ENCODE data around the gene PRRC2A.

Gene PRRC2A

GRCh38 chr6:31643818-31644454 is 23.4 kb downstream of the PRRC2A start:
- Histone ChIP-seq H3K36me3 (replicated peaks in 1 of 2; ENCODE audit: control insufficient read depth in 2 of 2, insufficient read depth in 2 of 2, low read length in 2 of 2) (peaks cover 79 to 95% of the 10 kb centered on the region in 2 donors), H3K9me3 (replicated peaks in 1 of 2; ENCODE audit: control insufficient read depth in 2 of 2, insufficient read depth in 1 of 2, low read depth in 1 of 2, low read length in 2 of 2) (no peaks in the 10 kb centered on the region), H2AK5ac (ENCODE audit: low read depth, low read length) (no peak overlapping the region), H3K4me1 (ENCODE audit: control insufficient read depth in 2 of 2, insufficient read depth in 1 of 2, low read depth in 1 of 2, low read length in 2 of 2) (no peaks in the 10 kb centered on the region), H3K4ac (ENCODE audit: low read length) (no peak overlapping the region), H2BK15ac (ENCODE audit: low read length) (no peak overlapping the region), H2BK12ac (ENCODE audit: low read length) (no peak overlapping the region), H3K79me1 (ENCODE audit: low read depth, low read length) (peaks cover 1% of the 10 kb centered on the region), H3K9ac (ENCODE audit: low read depth, low read length, poor library complexity) (no peak overlapping the region), H3K23ac (ENCODE audit: low read depth, low read length, poor library complexity) (peak overlapping the region; percentile 77), H3K14ac (ENCODE audit: low read length) (no peak overlapping the region), H3K27ac (replicated peaks; ENCODE audit: low read length) (no peak overlapping the region), H3K4me2 (ENCODE audit: insufficient read depth, low read length, poor library complexity, severe bottlenecking) (no peak overlapping the region), H3K18ac (ENCODE audit: low read length) (no peak overlapping the region), H2AFZ (ENCODE audit: low read length) (no peak overlapping the region), H3K27me3 (ENCODE audit: control insufficient read depth in 3 of 3, insufficient read depth in 3 of 3, low read depth in 1 of 3, low read length in 3 of 3) (no peaks in the 10 kb centered on the region), H2BK120ac (ENCODE audit: low read depth, low read length) (no peak overlapping the region), H2BK5ac (ENCODE audit: low read length) (no peak overlapping the region), H3K4me3 (ENCODE audit: low read length in 2 of 2) (no peak overlapping the region), H4K8ac (ENCODE audit: low read depth, low read length) (no peak overlapping the region), H4K91ac (ENCODE audit: low read depth, low read length, poor library complexity) (no peak overlapping the region)
- WGBS, 2 donors (ENCODE audit: extremely low coverage in 2 of 2, insufficient read length in 2 of 2, insufficient replicate concordance in 1 of 2) = no CpG with 5 or more reads among the region's 17 CpGs
- no peak for DNase-seq (ENCODE audit: low spot score)

GRCh38 chr6:31645325-31645724 is 24.8 kb downstream of the PRRC2A start:
- no peaks in the 10 kb centered on the region for H3K27me3 ChIP-seq (ENCODE audit: control insufficient read depth in 3 of 3, insufficient read depth in 3 of 3, low read depth in 1 of 3, low read length in 3 of 3)
- no peak overlapping the region for H4K91ac ChIP-seq (ENCODE audit: low read depth, low read length, poor library complexity)
- H3K4ac ChIP-seq (ENCODE audit: low read length) = no peak overlapping the region
- peaks cover 74 to 95% of the 10 kb centered on the region in 2 donors for H3K36me3 ChIP-seq (replicated peaks in 1 of 2; ENCODE audit: control insufficient read depth in 2 of 2, insufficient read depth in 2 of 2, low read length in 2 of 2)
- no peaks in the 10 kb centered on the region for H3K9me3 ChIP-seq (replicated peaks in 1 of 2; ENCODE audit: control insufficient read depth in 2 of 2, insufficient read depth in 1 of 2, low read depth in 1 of 2, low read length in 2 of 2)
- H2BK5ac ChIP-seq (ENCODE audit: low read length) = no peak overlapping the region
- H2BK120ac ChIP-seq (ENCODE audit: low read depth, low read length) = no peak overlapping the region
- H2AK5ac ChIP-seq (ENCODE audit: low read depth, low read length) = no peak overlapping the region
- no peak overlapping the region for H3K4me2 ChIP-seq (ENCODE audit: insufficient read depth, low read length, poor library complexity, severe bottlenecking)
- WGBS, 2 donors (ENCODE audit: extremely low coverage in 2 of 2, insufficient read length in 2 of 2, insufficient replicate concordance in 1 of 2) = no CpG with 5 or more reads among the region's 9 CpGs
- no peak overlapping the region for H3K14ac ChIP-seq (ENCODE audit: low read length)
- DNase-seq (ENCODE audit: low spot score) = no peak
- H3K27ac ChIP-seq (replicated peaks; ENCODE audit: low read length) = no peak overlapping the region
- peak overlapping the region; percentile 44 for H3K23ac ChIP-seq (ENCODE audit: low read depth, low read length, poor library complexity)
- H2BK15ac ChIP-seq (ENCODE audit: low read length) = no peak overlapping the region
- H3K18ac ChIP-seq (ENCODE audit: low read length) = no peak overlapping the region
- H3K4me3 ChIP-seq (ENCODE audit: low read length in 2 of 2) = no peak overlapping the region
- peak overlapping the region; percentile 66 for H3K9ac ChIP-seq (ENCODE audit: low read depth, low read length, poor library complexity)
- H3K79me1 ChIP-seq (ENCODE audit: low read depth, low read length) = peaks cover 1% of the 10 kb centered on the region
- H3K4me1 ChIP-seq (ENCODE audit: control insufficient read depth in 2 of 2, insufficient read depth in 1 of 2, low read depth in 1 of 2, low read length in 2 of 2) = no peaks in the 10 kb centered on the region
- no peak overlapping the region for H2BK12ac ChIP-seq (ENCODE audit: low read length)
- H4K8ac ChIP-seq (ENCODE audit: low read depth, low read length) = no peak overlapping the region
- no peak overlapping the region for H2AFZ ChIP-seq (ENCODE audit: low read length)

GRCh38 chr6:31651602-31652191 is 31.2 kb downstream of the PRRC2A start:
- H3K4me2 ChIP-seq (ENCODE audit: insufficient read depth, low read length, poor library complexity, severe bottlenecking) = peak overlapping the region; percentile 68
- no peak overlapping the region for H2BK12ac ChIP-seq (ENCODE audit: low read length)
- H3K9me3 ChIP-seq (replicated peaks in 1 of 2; ENCODE audit: control insufficient read depth in 2 of 2, insufficient read depth in 1 of 2, low read depth in 1 of 2, low read length in 2 of 2) = no peaks in the 10 kb centered on the region

GRCh38 chr6:31652925-31653724 is 32.6 kb downstream of the PRRC2A start:
- Histone ChIP-seq H2BK12ac (ENCODE audit: low read length) (no peak overlapping the region), H3K9me3 (replicated peaks in 1 of 2; ENCODE audit: control insufficient read depth in 2 of 2, insufficient read depth in 1 of 2, low read depth in 1 of 2, low read length in 2 of 2) (no peaks in the 10 kb centered on the region), H3K27me3 (ENCODE audit: control insufficient read depth in 3 of 3, insufficient read depth in 3 of 3, low read depth in 1 of 3, low read length in 3 of 3) (no peaks in the 10 kb centered on the region), H3K36me3 (replicated peaks in 1 of 2; ENCODE audit: control insufficient read depth in 2 of 2, insufficient read depth in 2 of 2, low read length in 2 of 2) (peaks cover 24 to 52% of the 10 kb centered on the region in 2 donors), H2AK5ac (ENCODE audit: low read depth, low read length) (peak overlapping the region; percentile 73), H3K4me2 (ENCODE audit: insufficient read depth, low read length, poor library complexity, severe bottlenecking) (peak overlapping the region; percentile 82), H3K23ac (ENCODE audit: low read depth, low read length, poor library complexity) (peak overlapping the region; percentile 97), H3K4ac (ENCODE audit: low read length) (no peak overlapping the region), H3K9ac (ENCODE audit: low read depth, low read length, poor library complexity) (peak overlapping the region; percentile 68), H3K14ac (ENCODE audit: low read length) (no peak overlapping the region), H3K79me1 (ENCODE audit: low read depth, low read length) (peaks cover 6% of the 10 kb centered on the region), H2BK15ac (ENCODE audit: low read length) (no peak overlapping the region), H4K8ac (ENCODE audit: low read depth, low read length) (no peak overlapping the region), H2BK120ac (ENCODE audit: low read depth, low read length) (no peak overlapping the region), H2AFZ (ENCODE audit: low read length) (peak overlapping the region; percentile 88), H4K91ac (ENCODE audit: low read depth, low read length, poor library complexity) (peak overlapping the region; percentile 60), H3K4me3 (ENCODE audit: low read length in 2 of 2) (peak overlapping the region; percentile 80 to 93), H3K4me1 (ENCODE audit: control insufficient read depth in 2 of 2, insufficient read depth in 1 of 2, low read depth in 1 of 2, low read length in 2 of 2) (peaks cover 2 to 11% of the 10 kb centered on the region in 2 donors), H3K27ac (replicated peaks; ENCODE audit: low read length) (peak overlapping the region; percentile 98), H3K18ac (ENCODE audit: low read length) (peak overlapping the region; percentile 96), H2BK5ac (ENCODE audit: low read length) (peak overlapping the region; percentile 96)
- WGBS, 2 donors (ENCODE audit: extremely low coverage in 2 of 2, insufficient read length in 2 of 2, insufficient replicate concordance in 1 of 2) = no CpG with 5 or more reads among the region's 37 CpGs
- peak; percentile 21 for DNase-seq (ENCODE audit: low spot score)

More at GRCh38 chr6:31651602-31652191, 31.2 kb downstream of the PRRC2A start:
- Histone ChIP-seq H3K9ac (ENCODE audit: low read depth, low read length, poor library complexity) (peak overlapping the region; percentile 95), H4K91ac (ENCODE audit: low read depth, low read length, poor library complexity) (peak overlapping the region; percentile 66), H3K4me3 (ENCODE audit: low read length in 2 of 2) (peak overlapping the region; percentile 80 to 93), H3K14ac (ENCODE audit: low read length) (peak overlapping the region; percentile 95), H3K18ac (ENCODE audit: low read length) (peak overlapping the region; percentile 96), H3K4me1 (ENCODE audit: control insufficient read depth in 2 of 2, insufficient read depth in 1 of 2, low read depth in 1 of 2, low read length in 2 of 2) (peaks cover 2 to 11% of the 10 kb centered on the region in 2 donors), H2AK5ac (ENCODE audit: low read depth, low read length) (no peak overlapping the region), H3K4ac (ENCODE audit: low read length) (no peak overlapping the region), H3K23ac (ENCODE audit: low read depth, low read length, poor library complexity) (peak overlapping the region; percentile 97), H3K79me1 (ENCODE audit: low read depth, low read length) (peaks cover 2% of the 10 kb centered on the region), H2BK120ac (ENCODE audit: low read depth, low read length) (peak overlapping the region; percentile 81), H2AFZ (ENCODE audit: low read length) (peak overlapping the region; percentile 88), H2BK5ac (ENCODE audit: low read length) (peak overlapping the region; percentile 96), H3K36me3 (replicated peaks in 1 of 2; ENCODE audit: control insufficient read depth in 2 of 2, insufficient read depth in 2 of 2, low read length in 2 of 2) (peaks cover 28 to 51% of the 10 kb centered on the region in 2 donors), H3K27me3 (ENCODE audit: control insufficient read depth in 3 of 3, insufficient read depth in 3 of 3, low read depth in 1 of 3, low read length in 3 of 3) (no peaks in the 10 kb centered on the region), H4K8ac (ENCODE audit: low read depth, low read length) (no peak overlapping the region), H3K27ac (replicated peaks; ENCODE audit: low read length) (peak overlapping the region; percentile 98), H2BK15ac (ENCODE audit: low read length) (peak overlapping the region; percentile 32)
- DNase-seq (ENCODE audit: low spot score) = no peak
- WGBS, 2 donors (ENCODE audit: extremely low coverage in 2 of 2, insufficient read length in 2 of 2, insufficient replicate concordance in 1 of 2) = no CpG with 5 or more reads among the region's 29 CpGs
